Measurements from ENCODE around the gene MTX2. TPM values are rescaled to one million over a fixed set of nuclear protein-coding genes. Genes with fewer than 3 reads are reported as not detected.
"Not testable (repeated sequence)": the region's sequence is repeated elsewhere in the genome, so short reads cannot be mapped to it uniquely, and the experiment has no call there.

The MTX2 gene
- total RNA-seq, 4 donors from 2014 or later = 23.4 to 42.0 (median 33.7) TPM

GRCh38 chr2:176356251-176356650, 87.0 kb downstream of the MTX2 start:
- no peaks in the 10 kb centered on the region for H3K9me3 ChIP-seq
- TF ChIP-seq, protein P1, sequence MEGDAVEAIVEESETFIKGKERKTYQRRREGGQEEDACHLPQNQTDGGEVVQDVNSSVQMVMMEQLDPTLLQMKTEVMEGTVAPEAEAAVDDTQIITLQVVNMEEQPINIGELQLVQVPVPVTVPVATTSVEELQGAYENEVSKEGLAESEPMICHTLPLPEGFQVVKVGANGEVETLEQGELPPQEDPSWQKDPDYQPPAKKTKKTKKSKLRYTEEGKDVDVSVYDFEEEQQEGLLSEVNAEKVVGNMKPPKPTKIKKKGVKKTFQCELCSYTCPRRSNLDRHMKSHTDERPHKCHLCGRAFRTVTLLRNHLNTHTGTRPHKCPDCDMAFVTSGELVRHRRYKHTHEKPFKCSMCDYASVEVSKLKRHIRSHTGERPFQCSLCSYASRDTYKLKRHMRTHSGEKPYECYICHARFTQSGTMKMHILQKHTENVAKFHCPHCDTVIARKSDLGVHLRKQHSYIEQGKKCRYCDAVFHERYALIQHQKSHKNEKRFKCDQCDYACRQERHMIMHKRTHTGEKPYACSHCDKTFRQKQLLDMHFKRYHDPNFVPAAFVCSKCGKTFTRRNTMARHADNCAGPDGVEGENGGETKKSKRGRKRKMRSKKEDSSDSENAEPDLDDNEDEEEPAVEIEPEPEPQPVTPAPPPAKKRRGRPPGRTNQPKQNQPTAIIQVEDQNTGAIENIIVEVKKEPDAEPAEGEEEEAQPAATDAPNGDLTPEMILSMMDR (IDR thresholded peaks at IDR 0.05) = no peak
- TF ChIP-seq POLR2A (IDR thresholded peaks at IDR 0.05) = no peak
- DNase-seq = no peak
- no peaks in the 10 kb centered on the region for H3K27me3 ChIP-seq
- WGBS, 2 donors = 83 to 88% methylated on average over 4 of the region's 4 CpGs
- no peak overlapping the region for H3K27ac ChIP-seq
- intact Hi-C loops (cut with DNase I) = no loop called here
- no peak overlapping the region for H3K4me3 ChIP-seq (replicated peaks in 1 of 3)
- H3K36me3 ChIP-seq = no peaks in the 10 kb centered on the region
- no peaks in the 10 kb centered on the region for H3K4me1 ChIP-seq

DNA sequence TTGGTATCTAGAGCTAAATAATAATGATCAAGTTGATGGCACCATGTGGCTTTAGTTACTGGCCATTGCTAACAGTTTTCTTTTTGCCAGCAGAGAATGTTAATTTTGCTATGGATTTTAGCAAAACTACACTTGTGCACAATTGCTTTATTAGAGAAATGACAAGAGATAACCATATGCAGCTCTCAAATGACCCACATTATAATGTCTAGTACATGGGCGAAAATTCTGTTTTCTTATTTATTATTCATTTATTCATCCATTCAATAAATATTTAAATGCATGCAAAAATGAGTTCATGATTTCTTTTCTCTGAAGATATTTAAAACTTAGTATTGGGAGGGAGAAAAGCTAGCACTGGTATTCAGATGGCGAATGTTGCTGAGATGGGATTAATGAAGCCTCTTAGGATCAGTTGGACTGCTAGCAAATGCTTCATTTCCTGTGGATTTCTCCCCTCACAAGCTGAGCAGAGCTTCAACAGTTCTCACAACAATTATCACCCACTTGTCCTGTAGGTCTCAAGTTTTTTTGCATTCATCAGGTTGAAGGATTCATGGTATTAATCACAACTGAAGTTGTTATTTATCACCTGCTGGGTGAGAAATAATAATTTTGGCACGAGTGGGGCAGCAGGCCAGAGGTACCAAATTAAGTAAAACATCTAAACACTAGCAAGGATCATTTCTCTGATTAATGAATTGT, 95.2 kb downstream of the MTX2 start:
- 75 to 77% methylated on average over 3 of the region's 3 CpGs for WGBS, 2 donors
- Histone ChIP-seq H3K36me3 (no peaks in the 10 kb centered on the region), H3K9me3 (no peaks in the 10 kb centered on the region), H3K27ac (no peak overlapping the region), H3K27me3 (no peaks in the 10 kb centered on the region), H3K4me3 (replicated peaks in 1 of 3) (no peak overlapping the region), H3K4me1 (no peaks in the 10 kb centered on the region)
- TF ChIP-seq POLR2A (IDR thresholded peaks at IDR 0.05) = no peak
- TF ChIP-seq, protein P1 (IDR thresholded peaks at IDR 0.05) = no peak
- intact Hi-C loops (cut with DNase I) = no loop called here
- no peak for DNase-seq

- no peaks in the 10 kb centered on the region for H3K4me1 ChIP-seq
- H3K9me3 ChIP-seq = no peaks in the 10 kb centered on the region
- TF ChIP-seq, protein P1 (IDR thresholded peaks at IDR 0.05) = no peak
- TF ChIP-seq POLR2A (IDR thresholded peaks at IDR 0.05) = no peak
- DNase-seq = no peak
- no peaks in the 10 kb centered on the region for H3K27me3 ChIP-seq
- no peaks in the 10 kb centered on the region for H3K36me3 ChIP-seq
- no peak overlapping the region for H3K27ac ChIP-seq
- H3K4me3 ChIP-seq (replicated peaks in 1 of 3) = no peak overlapping the region
- intact Hi-C loops (cut with DNase I) = no loop called here
- WGBS, 2 donors = 71 to 86% methylated on average over 1 of the region's 1 CpG
Observed at GRCh38 chr2:176368349-176368748, 99.1 kb downstream of the MTX2 start.

DNA sequence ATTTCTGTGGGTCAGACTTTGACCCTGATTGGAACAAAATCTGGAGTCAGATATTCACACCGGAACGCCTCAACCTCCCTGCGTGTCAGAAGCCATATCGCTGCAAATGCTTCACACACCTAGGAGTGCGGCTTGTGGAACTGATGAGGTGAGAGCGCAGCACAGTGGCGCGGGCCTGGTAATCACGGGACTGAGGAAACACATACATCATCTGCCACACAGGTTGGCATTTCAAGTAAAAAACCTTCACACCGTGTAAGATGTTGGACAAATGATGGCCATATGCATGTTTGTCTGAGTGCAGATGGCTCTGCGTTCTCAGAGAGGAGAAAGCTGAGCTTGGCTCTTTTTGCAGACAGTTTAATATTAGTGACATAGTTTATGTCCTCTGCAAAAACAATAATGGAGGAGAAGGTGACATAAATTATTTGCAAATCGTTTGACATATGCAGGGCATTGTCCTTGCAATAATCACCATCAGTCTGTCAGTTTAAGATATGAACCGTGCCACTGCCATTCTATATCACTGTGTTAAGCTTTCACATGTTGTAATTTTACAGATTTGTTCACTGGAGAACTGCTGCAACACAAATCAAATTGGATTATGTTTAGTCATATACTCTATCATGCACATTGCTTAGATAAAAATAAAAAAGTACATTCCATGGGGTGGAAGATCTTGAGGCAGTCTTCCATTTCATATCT, 101.4 kb downstream of the MTX2 start:
- Histone ChIP-seq H3K4me1 (no peaks in the 10 kb centered on the region), H3K27ac (no peak overlapping the region), H3K9me3 (no peaks in the 10 kb centered on the region), H3K4me3 (replicated peaks in 1 of 3) (no peak overlapping the region), H3K36me3 (no peaks in the 10 kb centered on the region), H3K27me3 (no peaks in the 10 kb centered on the region)
- no peak for TF ChIP-seq POLR2A (IDR thresholded peaks at IDR 0.05)
- TF ChIP-seq, protein P1 (IDR thresholded peaks at IDR 0.05) = no peak
- WGBS, 2 donors = 74 to 82% methylated on average over 13 of the region's 13 CpGs
- no peak for DNase-seq
- intact Hi-C loops (cut with DNase I) = no loop called here

DNA sequence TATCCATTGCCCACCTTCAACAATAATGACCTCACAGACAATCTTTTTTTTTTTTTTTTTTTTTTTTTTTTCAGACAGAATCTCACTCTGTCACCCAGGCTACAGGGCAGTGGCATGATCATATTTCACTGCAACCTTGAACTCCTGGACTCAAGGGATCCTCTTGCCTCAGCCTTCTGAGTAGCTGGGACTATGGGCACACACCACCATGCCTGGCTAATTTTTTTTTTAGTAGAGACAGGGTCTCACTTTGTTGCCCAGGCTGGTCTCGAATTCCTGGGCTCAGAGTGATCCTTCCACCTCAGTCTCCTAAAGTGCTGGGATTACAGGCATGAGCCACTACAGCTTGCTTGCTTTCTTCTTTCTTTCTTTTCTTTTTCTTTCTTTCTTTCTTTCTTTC, 103.9 kb downstream of the MTX2 start:
- WGBS, 2 donors = 71 to 76% methylated on average over 1 of the region's 1 CpG
- H3K27me3 ChIP-seq; H3K27ac ChIP-seq; H3K4me3 ChIP-seq (replicated peaks in 1 of 3); H3K4me1 ChIP-seq; intact Hi-C loops (cut with DNase I); DNase-seq; H3K9me3 ChIP-seq; H3K36me3 ChIP-seq: not testable (repeated sequence)
